MCF 10A (cell line): ENCODE measurements around the gene ZNF629. TPM values are rescaled to one million over a fixed set of nuclear protein-coding genes. Genes with fewer than 3 reads are reported as not detected.
A peak's percentile ranks its signal among the peaks of the same experiment; 100 is the strongest.

Source experiments
- BruUV-seq: library from RNA; stranded (reverse); fragments of 400-500 nt; replicated peaks from 2 replicates; lab custom pipeline; 2021; lab: Mats Ljungman, UMichigan
- CTCF ChIA-PET: fragments of 300-600 bp; sonication (Branson Sonifier 250); formaldehyde crosslinking; extraction: SDS; loops from one replicate; lab custom pipeline; 2021; ENCODE audit warnings: antibody characterized with exemption, inconsistent platforms; lab: Yijun Ruan, JAX
- POLR2A ChIA-PET: fragments of 300-600, 350-650 bp; sonication (Branson Sonifier 250); formaldehyde crosslinking; extraction: SDS; loops from one replicate; lab custom pipeline; 2020; ENCODE audit warnings: antibody characterized with exemption, inconsistent platforms; lab: Yijun Ruan, JAX
- DNase-seq: peaks from one replicate; pipeline ENCODE4 v3.0.0-alpha.2; 2018; ENCODE audit not compliant: unreplicated experiment
- H3K27ac Mint-ChIP-seq: one replicate; pipeline ENCODE4 v1.8.0; 2022; ENCODE audit warnings: mild to moderate bottlenecking, low read depth, mixed read lengths; ENCODE audit not compliant: unreplicated experiment
- H3K27me3 Mint-ChIP-seq: one replicate; pipeline ENCODE4 v1.8.0; 2022; ENCODE audit warnings: mixed read lengths; ENCODE audit not compliant: insufficient read depth, unreplicated experiment
- H3K36me3 Mint-ChIP-seq: one replicate; pipeline ENCODE4 v1.8.0; 2022; ENCODE audit warnings: mild to moderate bottlenecking, moderate library complexity, mixed read lengths; ENCODE audit not compliant: insufficient read depth, unreplicated experiment
- H3K4me1 Mint-ChIP-seq: one replicate; pipeline ENCODE4 v1.8.0; 2022; ENCODE audit warnings: mixed read lengths; ENCODE audit not compliant: insufficient read depth, unreplicated experiment
- H3K4me3 Mint-ChIP-seq: one replicate; pipeline ENCODE4 v1.8.0; 2022; ENCODE audit warnings: mild to moderate bottlenecking, moderate library complexity, mixed read lengths; ENCODE audit not compliant: unreplicated experiment
- H3K9me3 Mint-ChIP-seq: one replicate; pipeline ENCODE4 v1.8.0; 2022; ENCODE audit warnings: mixed read lengths; ENCODE audit not compliant: unreplicated experiment
- intact Hi-C: fragments of 100-400 bp; cut with micrococcal nuclease; formaldehyde crosslinking; loops from 2 replicates; pipeline ENCODE4 v1.14.1; 2022
- total RNA-seq: library from RNA; stranded (reverse); gene quantifications from 2 replicates; pipeline ENCODE4 v1.2.3, GENCODE V29; 2022
- TF ChIP-seq, protein P1 (sequence below): fragments of 200-600 bp; IDR thresholded peaks from one replicate; pipeline ENCODE4 v1.8.0; 2022; ENCODE audit warnings: antibody characterized with exemption, mild to moderate bottlenecking; ENCODE audit not compliant: unreplicated experiment

The ZNF629 gene
- total RNA-seq, 1 experiment from 2014 or later, result 10.9 TPM

GRCh38 chr16:30750201-30750600, 36.8 kb downstream of the ZNF629 start:
- no peak overlapping the region for H3K4me3 Mint-ChIP-seq
- TF ChIP-seq, protein P1, sequence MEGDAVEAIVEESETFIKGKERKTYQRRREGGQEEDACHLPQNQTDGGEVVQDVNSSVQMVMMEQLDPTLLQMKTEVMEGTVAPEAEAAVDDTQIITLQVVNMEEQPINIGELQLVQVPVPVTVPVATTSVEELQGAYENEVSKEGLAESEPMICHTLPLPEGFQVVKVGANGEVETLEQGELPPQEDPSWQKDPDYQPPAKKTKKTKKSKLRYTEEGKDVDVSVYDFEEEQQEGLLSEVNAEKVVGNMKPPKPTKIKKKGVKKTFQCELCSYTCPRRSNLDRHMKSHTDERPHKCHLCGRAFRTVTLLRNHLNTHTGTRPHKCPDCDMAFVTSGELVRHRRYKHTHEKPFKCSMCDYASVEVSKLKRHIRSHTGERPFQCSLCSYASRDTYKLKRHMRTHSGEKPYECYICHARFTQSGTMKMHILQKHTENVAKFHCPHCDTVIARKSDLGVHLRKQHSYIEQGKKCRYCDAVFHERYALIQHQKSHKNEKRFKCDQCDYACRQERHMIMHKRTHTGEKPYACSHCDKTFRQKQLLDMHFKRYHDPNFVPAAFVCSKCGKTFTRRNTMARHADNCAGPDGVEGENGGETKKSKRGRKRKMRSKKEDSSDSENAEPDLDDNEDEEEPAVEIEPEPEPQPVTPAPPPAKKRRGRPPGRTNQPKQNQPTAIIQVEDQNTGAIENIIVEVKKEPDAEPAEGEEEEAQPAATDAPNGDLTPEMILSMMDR, result no peak
- ChIA-PET CTCF (interaction anchor here (0.7 kb wide), 1 partner anchor 361 kb away, joined by 4 read pairs; no protein-coding TSS in a partner anchor), POLR2A (interaction anchor here (0.6 to 5.1 kb wide), 5 partner anchors 9 to 191 kb away, joined by 3 to 55 read pairs (median 5); partner anchors contain the start of genes FBRS and RNF40)
- H3K36me3 Mint-ChIP-seq, result peaks cover 73% of the 10 kb centered on the region
- no peak overlapping the region for H3K27ac Mint-ChIP-seq
- no peaks in the 10 kb centered on the region for H3K27me3 Mint-ChIP-seq
- BruUV-seq, result no TSS peak
- H3K9me3 Mint-ChIP-seq, result no peaks in the 10 kb centered on the region
- H3K4me1 Mint-ChIP-seq, result peaks cover 22% of the 10 kb centered on the region
- intact Hi-C loops, result no loop called here
- no peak for DNase-seq

DNA sequence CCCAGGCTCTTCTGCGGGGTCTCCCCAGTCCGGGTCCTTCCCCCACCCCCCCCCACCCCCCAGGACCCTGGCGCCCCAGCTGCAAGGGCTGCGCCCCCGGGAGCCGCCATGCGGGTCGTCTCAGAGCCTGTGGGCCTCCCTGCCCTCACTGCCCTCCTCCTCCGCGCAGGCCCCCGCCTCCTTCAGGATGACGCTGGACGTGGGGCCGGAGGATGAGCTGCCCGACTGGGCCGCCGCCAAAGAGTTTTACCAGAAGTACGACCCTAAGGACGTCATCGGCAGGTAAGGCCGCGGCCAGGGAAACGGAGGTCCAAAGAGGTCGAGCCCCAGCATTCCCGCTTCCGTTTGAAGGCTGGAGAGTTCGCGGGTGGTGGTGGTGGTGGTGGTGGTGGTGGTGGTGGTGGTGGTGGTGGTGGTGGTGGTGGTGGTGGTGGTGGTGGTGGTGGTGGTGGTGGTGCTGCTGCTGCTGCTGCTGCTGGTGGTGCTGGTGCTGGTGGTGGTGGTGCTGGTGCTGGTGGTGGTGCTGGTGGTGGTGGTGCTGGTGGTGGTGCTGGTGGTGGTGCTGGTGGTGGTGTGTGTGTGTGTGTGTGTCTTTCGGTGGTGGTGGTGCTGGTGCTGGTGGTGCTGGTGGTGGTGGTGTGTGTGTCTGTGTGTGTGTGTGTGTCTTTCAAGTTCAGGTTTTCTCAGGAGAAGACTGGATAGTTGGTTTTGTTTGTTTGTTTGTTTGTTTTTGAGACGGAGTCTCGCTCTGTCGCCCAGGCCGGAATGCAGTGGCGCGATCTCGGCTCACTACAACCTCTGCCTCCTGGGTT, 38.2 kb downstream of the ZNF629 start:
- DNase-seq, result peak; percentile 35
- no peaks in the 10 kb centered on the region for H3K9me3 Mint-ChIP-seq
- peak overlapping the region; percentile 86 for H3K27ac Mint-ChIP-seq
- ChIA-PET CTCF (interaction anchor here (1.1 to 1.4 kb wide), 2 partner anchors 26 to 192 kb away, joined by 3 to 5 read pairs; no protein-coding TSS in a partner anchor), POLR2A (interaction anchor here (0.6 to 5.1 kb wide), 26 partner anchors 10 to 823 kb away, joined by 3 to 55 read pairs (median 6); partner anchors contain the start of genes FBRS, KCTD13, RNF40 and SRCAP)
- H3K4me1 Mint-ChIP-seq, result peaks cover 30% of the 10 kb centered on the region
- H3K36me3 Mint-ChIP-seq, result peaks cover 73% of the 10 kb centered on the region
- H3K4me3 Mint-ChIP-seq, result peak overlapping the region; percentile 87
- intact Hi-C loops, result no loop called here
- no TSS peak for BruUV-seq
- TF ChIP-seq, protein P1, result no peak
- no peaks in the 10 kb centered on the region for H3K27me3 Mint-ChIP-seq

DNA sequence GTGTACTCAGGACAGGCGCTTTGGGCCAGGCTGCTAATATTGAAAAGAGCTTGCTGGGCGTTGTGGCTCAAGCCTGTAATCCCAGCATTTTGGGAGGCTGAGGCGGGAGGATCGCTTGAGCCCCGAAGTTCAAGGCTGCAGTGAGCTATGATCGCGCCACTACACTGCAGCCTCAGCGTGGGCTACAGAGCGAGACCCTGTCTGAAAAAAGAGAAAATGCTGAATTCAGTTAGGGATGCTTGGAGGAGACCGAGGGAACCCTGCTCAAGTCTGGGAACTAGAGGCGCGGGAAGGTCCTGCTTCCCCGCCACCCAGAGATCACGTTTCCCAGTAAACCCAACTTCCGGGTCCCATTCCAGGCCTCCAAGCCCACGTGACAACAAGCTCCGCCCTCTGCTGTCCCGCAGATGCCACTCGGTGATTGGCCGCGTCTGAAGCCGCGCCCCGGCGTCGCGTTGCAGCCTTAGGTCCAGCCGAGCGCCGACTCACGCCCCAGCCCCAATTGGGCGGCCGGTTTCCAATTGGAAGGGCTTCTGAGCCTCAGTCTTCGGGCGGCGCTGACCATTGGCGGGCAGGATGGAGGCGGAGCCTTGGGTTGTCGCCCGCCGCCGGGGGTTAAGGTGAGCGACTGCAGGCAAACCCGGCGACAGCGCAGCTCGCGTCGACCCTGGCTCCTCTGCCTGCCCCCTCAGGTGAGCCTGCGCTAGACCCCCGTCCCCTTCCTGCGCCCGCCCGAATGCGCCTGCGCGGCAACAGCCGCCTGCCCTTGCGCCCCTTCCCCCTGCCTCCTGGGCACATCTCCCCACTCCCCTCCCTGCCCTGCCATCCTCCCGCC, 39.0 kb downstream of the ZNF629 start, which contains the start of gene PHKG2:
Gene PHKG2, plus strand, starts transcription at position 627 of the 835 bp plus-strand sequence. CDS start 396 bp downstream, outside the sequence.
- Mint-ChIP-seq H3K4me1 (peaks cover 30% of the 10 kb centered on the region), H3K9me3 (no peaks in the 10 kb centered on the region), H3K27me3 (no peaks in the 10 kb centered on the region), H3K27ac (peak within 1 kb of the TSS; percentile 86), H3K4me3 (peak within 1 kb of the TSS; percentile 87), H3K36me3 (peaks cover 74% of the 10 kb centered on the region)
- DNase-seq, result peak; percentile 99
- POLR2A ChIA-PET, result interaction anchor here (0.6 to 5.1 kb wide), 35 partner anchors 10 to 822 kb away, joined by 3 to 55 read pairs (median 4); partner anchors contain the start of genes ALDOA, FBRS, KCTD13 and RNF40
- intact Hi-C loops, result no loop called here
- TF ChIP-seq, protein P1, result no peak
- CTCF ChIA-PET, result interaction anchor here (0.5 to 1.4 kb wide), 5 partner anchors 26 to 1074 kb away, joined by 3 to 5 read pairs (median 4); no protein-coding TSS in a partner anchor
- no TSS peak for BruUV-seq
